ENCODE measurements around the gene ANKRD36C. TPM values are rescaled to one million over a fixed set of nuclear protein-coding genes. Genes with fewer than 3 reads are reported as not detected.
"Not testable (repeated sequence)": the region's sequence is repeated elsewhere in the genome, so short reads cannot be mapped to it uniquely, and the experiment has no call there.

ANKRD36C gene
- total RNA-seq (2014; rRNA removed; shearing (Covaris generic)), result 7.3 and 9.8 TPM in 2 replicates

- DNase-seq (ENCODE audit: low spot score), result peak; percentile 47
These were observed at the start of gene ANKRD36C for GRCh38 chr2:95991351-95992094. Gene ANKRD36C (minus strand): TSS chr2:95991824. CDS start chr2:95991708, 116 bp downstream.

- not testable (repeated sequence) for DNase-seq (ENCODE audit: low spot score)
These were observed 43.9 kb upstream of the ANKRD36C start for GRCh38 chr2:96035554-96035953.

DNA sequence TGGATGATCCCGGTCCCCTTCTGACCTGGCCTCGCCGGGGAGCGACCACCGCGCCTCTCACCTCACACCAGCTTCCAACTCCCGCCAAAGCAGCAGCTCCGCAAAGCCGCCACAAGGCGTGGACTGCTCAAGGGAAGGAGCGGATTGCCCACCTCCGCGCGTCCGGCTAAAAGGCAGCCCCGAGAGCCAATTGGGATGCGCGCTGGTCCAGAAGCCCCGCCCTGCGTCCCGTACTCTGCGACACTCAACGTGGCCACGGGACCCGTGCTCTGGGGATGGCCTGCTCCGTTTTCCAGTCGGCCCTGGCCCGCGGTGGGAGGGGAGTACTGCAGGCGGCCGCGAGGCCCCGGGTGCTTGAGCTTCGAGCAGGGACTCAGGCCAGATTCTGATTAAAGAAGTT, 43.2 kb upstream of the ANKRD36C start, which contains the start of gene GPAT2:
GPAT2 (minus strand) TSS at position 125 of the 400 bp plus-strand sequence. CDS start 2,557 bp downstream, outside the sequence.
- not testable (repeated sequence) for DNase-seq (ENCODE audit: low spot score)

- not testable (repeated sequence) for DNase-seq (ENCODE audit: low spot score)
These were observed 42.4 kb upstream of the ANKRD36C start for GRCh38 chr2:96033997-96034396.

GRCh38 chr2:96027725-96028325, 36.2 kb upstream of the ANKRD36C start:
- not testable (repeated sequence) for DNase-seq (ENCODE audit: low spot score)

DNA sequence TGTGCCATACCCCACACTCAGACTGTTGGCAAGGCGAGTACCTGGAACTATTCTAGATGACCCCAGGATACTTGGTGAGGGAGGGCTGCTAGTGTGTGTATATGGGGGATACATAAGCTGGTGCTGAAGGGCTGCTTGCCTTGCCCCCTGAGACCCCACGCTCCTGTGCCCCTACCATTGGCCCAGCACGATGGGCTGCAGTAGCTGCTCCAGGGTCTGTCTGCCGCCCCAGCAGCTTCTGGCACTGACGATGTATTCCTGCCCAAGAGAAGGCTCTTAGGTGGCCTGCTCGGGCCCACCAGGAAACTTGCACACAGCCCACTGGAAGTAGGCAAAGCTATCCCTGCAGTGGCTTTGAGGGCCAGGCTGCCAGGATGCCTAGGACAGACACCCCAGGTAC, 34.1 kb upstream of the ANKRD36C start:
- DNase-seq (ENCODE audit: low spot score), result not testable (repeated sequence)

- no peak for DNase-seq (ENCODE audit: low spot score)
These were observed 33.5 kb upstream of the ANKRD36C start for GRCh38 chr2:96025194-96025492.

- DNase-seq (ENCODE audit: low spot score), result no peak
These were observed 32.9 kb upstream of the ANKRD36C start for GRCh38 chr2:96024336-96025193.

GRCh38 chr2:96023701-96024100, 32.1 kb upstream of the ANKRD36C start:
- DNase-seq (ENCODE audit: low spot score), result not testable (repeated sequence)

DNA sequence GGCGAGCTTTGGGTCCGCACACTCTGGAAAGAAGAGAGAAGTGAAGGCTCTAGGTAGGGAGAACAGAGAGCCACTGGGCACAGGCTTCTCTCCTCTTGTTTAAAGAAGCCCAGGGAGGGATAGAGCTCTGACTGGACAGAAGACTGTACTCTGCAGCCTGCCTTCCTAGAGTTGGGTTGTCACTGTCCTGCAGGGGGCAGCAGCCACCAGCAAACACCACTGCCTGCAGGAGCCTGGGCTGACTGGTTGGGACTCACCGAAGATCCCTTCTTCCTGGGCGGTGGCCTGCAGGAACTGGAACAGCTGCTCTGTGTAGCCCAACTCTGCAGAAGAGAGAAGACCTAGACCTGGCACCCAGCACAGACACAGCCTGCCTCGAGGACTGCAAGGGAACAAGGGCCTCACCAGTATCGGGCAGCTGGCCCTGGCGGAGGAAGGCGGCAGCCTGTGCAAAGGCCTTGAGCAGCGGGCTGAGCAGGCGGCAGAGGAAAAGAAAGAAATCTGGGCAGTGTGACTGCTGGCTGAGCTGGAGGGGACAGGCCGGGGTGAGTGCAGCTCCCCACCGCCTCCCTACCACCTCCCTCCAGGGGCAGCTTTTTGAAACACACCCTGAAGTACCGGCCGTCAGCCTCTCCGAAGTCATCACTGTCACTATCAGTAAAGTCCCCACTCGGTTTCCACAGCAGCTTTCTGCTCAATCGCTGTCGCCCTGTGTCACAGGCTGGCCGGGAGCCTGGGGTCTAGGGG, 31.2 kb upstream of the ANKRD36C start:
- peak; percentile 87 for DNase-seq (ENCODE audit: low spot score)

DNA sequence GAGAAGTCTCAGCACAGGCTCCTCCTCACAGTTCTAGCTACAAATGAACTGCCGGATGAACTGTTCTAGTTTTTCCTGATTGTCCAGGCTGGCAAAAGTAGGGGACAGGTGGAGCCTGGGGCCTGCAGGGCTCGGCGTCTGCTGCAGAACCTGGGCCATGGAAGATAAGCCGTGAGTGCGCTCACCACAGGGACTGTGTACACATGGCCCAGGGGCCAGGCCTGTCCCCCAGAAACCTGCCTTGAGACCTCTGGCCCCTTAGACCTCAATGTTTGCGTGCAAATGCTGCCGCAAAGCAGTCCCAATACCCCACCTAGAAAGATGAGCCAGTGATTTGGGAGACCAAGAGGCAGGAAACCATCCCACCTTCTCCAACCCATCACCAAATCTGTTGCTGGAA, 30.5 kb upstream of the ANKRD36C start:
- DNase-seq (ENCODE audit: low spot score), result not testable (repeated sequence)

GRCh38 chr2:96021142-96021541, 29.5 kb upstream of the ANKRD36C start:
- DNase-seq (ENCODE audit: low spot score), result not testable (repeated sequence)

DNA sequence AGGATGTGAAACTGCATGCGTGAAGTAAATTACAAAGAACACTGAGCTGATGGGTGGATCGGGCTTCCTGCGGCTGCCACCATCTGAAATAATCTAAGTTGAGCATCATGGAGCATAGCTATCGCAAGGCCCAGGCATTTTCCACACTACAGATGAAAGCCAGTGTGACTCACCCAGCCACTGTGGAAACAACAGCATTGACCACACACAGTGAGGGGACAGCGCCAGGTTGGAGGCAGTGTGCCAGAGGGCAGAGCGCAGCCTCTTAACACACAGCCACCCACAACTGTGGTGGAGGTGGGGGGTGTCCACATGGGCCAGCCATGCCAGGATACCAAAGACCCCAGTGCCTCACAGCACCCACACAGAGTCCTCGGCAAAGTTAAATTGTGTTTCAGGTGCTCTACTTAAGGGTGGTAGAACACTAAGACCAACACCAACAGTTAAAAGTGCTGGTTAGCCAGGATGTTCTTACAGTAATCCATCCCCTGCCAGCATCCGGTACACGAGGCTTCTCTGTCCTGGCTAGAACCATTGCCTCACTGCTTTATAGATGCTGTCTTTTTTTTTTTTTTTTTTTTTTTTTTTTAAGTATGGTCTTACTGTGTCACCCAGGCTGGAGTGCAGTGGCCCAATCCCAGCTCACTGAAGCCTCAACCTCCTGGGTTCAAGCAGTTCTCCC, 28.4 kb upstream of the ANKRD36C start:
- not testable (repeated sequence) for DNase-seq (ENCODE audit: low spot score)

DNA sequence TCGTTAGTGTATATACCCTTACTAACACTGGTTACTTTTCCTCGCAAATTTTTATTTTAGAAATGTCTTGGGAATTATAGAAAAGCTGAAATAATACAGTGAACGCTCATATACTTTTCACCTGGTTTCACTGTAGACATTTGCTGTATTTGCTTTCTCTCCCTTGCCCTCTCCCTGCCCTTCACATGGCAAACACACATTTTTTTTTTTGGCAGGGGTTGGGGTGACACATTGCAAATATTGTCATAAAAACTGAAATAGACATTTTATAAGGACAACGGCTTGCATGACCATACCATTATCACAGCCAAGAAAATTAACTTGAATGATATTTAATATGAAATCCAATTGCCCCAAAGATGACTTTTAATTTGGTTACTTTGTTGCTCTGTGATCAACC, 24.7 kb upstream of the ANKRD36C start:
- not testable (repeated sequence) for DNase-seq (ENCODE audit: low spot score)

DNA sequence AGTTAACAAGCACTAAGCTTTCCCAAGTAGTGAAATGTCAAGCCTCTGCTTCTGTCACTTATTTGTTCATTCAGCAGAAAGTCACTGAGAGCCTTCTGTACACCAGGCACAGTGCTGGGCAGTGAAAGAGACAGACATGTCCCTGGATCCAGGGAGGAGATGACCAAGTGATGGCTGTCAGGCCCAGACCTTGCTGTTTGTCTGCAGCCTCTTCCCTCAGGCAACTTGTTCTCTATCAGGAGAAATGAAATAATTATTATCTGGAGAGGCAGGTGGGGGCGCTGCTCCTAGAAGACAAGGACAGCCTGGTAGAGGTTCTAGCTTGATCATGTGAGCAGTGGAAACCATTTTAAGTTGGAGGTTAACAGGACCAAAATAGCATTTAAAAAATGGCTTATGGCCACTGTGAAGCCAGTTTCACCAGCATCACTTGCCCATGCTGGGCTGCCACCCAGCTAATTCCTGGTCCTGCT, 21.2 kb upstream of the ANKRD36C start:
- DNase-seq (ENCODE audit: low spot score), result not testable (repeated sequence)

DNA sequence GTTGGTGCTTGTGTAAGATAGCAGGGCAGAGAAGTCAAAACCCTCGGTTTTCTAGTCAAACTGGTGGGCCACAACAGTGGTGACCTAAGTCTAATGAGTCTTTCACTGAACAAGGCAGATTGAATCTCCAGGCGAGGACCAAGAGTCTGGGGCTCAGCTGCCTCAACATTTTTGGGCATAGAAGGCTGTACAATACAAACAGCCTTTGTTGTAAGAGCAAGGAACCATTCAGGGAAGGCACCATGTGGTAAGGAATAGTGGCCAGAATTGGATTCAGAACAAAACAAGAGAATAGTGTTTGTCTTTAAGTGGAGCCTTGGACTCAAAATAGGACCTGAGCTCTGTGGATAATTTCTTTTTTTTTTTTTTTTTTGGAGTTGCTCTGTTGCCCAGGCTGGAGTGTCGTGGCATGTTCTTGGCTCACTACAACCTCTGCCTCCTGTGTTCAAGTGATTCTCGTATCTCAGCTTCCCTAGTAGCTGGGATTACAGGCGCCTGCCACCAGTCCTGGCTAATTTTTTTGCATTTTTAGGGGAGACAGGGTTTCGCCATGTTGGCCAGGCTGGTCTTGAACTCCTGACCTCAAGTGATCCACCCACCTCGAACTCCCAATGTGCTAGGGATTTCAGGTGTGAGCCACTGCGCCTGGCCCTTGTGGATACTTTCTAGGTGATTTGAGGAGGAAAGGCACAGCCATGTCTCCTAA, 20.6 kb upstream of the ANKRD36C start:
- DNase-seq (ENCODE audit: low spot score), result not testable (repeated sequence)

- peak; percentile 32 for DNase-seq (ENCODE audit: low spot score)
These were observed 19.5 kb upstream of the ANKRD36C start for GRCh38 chr2:96011129-96011455.

GRCh38 chr2:96010320-96011128, 18.9 kb upstream of the ANKRD36C start:
- DNase-seq (ENCODE audit: low spot score), result peak; percentile 86

GRCh38 chr2:96009833-96010232, 18.2 kb upstream of the ANKRD36C start:
- DNase-seq (ENCODE audit: low spot score), result peak; percentile 50

Measured in HT-29 (cell line).